T-helper 1 cell treated with Interleukin-12 subunit alpha and Interleukin-12 subunit beta and Interleukin-4 antibody, amounts not matched to agents 30 ng/mL and 1 ng/mL, for 36 hours (primary cell): ENCODE measurements around the gene PAPLN. TPM values are rescaled to one million over a fixed set of nuclear protein-coding genes. Genes with fewer than 3 reads are reported as not detected.

Source experiments
- intact Hi-C: fragments of 100-400 bp; cut with micrococcal nuclease; formaldehyde crosslinking; loops from one replicate; pipeline ENCODE4 v1.15.1; 2024
- total RNA-seq: library from RNA; stranded (reverse); gene quantifications from 2 replicates; pipeline ENCODE4 v1.2.3, GENCODE V29; 2022

The PAPLN gene
- total RNA-seq, 1 donor from 2014 or later: 0.71 TPM

DNA sequence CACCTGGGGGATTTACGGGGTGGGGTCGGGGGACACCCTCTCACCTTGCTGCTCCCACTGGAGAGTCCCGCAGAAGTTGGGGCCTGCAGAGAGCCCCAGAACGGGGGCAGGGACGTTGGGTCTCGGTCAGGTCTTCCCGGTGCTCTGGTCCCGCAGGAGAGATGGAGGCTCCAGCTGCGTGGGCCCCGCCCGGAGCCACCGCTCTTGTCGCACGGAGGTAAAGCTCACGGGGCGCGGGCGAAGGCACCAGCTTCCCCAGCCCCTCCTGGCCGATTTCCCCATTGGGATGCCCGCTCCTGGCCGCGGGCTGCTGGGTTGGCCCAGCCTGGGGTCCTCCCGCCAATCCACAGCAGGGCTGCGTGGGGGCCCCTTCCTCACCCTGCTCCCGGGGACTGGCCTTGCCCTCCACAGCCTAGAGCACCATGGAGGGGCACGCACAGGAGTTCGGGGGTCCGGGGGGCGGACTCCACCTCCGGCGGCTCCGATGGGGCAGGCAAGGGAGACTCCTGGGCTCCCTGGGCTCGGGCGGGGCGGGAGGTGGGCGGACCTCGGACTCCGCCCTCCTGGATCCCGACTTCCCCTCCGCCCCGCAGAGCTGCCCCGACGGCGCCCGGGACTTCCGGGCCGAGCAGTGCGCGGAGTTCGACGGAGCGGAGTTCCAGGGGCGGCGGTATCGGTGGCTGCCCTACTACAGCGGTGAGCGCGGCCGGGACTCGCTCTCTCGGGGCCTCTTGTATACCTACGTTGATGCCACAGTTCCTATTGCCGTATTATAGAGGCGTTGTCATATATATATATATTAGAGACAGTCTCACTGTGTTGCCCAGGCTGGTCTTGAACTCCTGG lies 8.4 kb downstream of the PAPLN start:
- intact Hi-C loops: loop anchor here (5.0 kb wide), 1 partner anchor 212 kb away; the partner anchor contains the start of gene NUMB

DNA sequence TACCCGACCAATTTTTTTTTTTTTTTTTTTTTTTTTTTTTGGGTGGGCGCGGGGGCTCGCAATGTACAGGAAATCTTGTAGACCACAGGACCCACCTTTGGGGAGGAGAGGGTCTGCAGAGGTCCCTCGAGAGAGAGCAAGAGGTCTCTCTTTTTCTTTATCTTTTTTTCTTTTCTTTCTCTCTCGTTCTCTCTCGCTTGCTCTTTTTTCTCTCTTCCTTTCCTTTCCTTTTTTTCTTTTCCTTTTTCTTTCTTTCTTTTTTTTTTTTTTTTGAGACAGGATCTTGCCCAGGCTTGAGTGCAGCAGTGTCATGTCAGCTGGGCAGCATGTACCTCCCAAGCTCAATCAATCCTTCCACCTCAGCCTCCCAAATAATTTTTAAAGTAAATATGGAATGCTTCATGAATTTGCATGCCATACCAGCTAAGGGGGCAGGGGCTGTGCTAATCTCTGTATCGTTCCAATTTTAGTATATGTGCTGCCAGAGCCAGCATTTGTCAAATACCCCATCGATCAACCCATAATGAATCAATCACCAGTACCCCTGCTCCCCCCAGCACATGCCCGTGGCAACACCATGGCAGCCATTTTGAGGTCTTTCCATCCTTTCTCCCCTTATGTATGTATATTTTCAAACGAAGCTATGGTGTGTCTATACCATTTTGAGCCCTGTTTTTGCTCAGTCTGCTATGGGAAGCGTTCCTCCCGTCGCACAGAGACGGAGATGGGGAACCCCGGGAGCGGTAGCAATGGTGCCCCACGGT lies 9.3 kb downstream of the PAPLN start:
- intact Hi-C loops: loop anchor here (5.0 kb wide), 1 partner anchor 211 kb away; the partner anchor contains the start of gene NUMB

DNA sequence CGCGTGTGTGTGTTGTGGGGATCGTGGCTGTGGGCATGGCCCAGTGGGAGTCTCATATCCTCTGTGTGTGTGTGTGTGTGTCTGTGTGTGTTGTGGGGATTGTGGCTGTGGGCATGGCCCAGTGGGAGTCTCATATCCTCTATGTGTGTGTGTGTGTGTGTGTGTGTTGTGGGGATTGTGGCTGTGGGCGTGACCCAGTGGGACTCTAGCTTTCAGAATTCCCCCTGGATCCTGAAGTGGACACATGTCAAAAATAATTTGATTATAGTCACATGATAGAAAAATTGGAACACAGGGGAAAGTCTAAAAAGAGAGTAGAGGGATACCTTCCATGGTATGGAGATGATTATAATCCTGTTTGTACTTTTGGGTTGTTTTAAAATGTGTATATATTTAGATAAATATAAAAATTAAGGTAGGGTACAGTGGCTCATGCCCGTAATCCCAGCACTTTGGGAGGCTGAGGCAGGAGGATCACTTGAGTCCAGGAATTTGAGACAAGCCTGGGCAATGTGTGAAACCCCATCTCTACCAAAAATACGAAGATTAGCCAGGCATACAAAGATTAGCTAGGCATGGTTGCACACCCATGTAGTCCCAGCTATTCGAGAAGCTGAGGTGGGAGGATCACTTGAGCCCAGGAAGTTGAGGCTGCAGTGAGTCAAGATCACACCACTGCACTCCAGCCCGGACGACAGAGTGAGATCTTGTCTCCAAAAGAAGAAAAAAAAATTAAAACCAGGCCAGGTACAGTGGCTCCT lies 11.0 kb downstream of the PAPLN start:
- intact Hi-C loops: loop anchor here (5.0 kb wide), 1 partner anchor 209 kb away; the partner anchor contains the start of gene NUMB

DNA sequence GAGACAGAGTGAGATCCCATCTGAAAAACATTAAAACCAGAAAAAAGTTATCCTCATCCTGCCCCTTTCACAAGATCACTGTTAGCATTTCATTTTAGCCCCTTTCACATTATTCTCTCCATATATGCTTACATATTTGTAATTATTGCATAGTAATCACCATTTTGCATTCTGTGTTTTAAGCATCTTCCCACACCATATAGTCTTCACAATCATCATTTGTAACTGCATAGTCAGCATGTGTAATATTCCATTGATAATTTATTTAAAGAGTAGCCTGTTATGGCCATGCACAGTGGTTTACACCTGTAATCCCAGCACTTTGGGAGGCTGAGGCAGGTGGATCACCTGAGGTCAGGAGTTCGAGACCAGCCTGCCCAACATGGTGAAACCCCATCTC lies 11.8 kb downstream of the PAPLN start:
- intact Hi-C loops: loop anchor here (5.0 kb wide), 1 partner anchor 208 kb away; the partner anchor contains the start of gene NUMB

DNA sequence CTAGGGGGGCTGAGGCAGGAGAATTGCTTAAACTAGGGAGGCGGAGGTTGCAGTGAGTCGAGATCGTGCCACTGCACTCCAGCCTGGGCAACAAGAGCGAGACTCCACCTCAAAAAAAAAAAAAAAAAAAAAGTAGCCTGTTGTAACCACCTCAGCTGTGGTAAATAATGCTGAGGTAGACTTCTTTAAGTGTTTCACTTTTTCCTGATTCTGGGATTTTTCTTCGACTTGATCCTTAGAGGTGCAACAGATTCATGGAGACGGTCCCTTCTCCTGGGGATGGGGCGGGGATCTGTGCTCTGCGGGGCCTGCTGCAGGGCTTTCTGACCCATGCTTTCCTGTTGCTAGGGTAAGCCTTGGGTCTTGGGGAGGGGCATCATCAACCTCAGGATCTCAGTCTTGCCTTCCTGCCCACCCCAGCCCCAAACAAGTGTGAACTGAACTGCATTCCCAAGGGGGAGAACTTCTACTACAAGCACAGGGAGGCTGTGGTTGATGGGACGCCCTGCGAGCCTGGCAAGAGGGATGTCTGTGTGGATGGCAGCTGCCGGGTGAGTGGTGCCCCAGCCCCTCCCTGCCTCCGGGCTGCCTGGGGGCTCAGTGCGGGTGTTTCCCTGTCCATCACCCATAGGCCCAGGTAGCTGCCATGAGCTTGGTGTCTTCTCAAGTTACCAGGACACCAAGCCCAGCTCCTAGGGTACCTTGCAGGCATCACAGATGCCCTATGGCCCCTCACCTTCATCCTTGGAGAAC lies 12.4 kb downstream of the PAPLN start:
- intact Hi-C loops: loop anchor here (5.0 kb wide), 1 partner anchor 208 kb away; the partner anchor contains the start of gene NUMB

DNA sequence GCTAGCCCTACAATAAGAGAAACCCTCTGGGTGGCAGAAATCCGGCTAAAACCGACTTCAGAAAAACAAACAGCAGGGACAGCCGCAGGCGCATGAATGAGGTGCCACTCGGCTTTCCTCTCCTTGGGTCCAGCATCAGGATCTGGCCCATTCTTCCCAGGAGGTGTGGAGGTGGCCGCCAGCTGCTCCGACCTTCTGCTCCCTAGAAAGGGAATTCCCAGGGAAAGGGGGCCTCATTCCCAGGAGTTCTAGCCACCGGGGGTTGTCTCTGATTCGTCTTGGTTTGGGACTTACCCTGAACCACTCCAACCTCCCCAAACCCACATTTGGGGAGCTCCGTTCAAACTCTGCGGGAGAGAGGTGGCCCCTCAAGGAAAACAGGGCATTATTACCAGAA lies 13.0 kb downstream of the PAPLN start:
- intact Hi-C loops: no loop called here

DNA sequence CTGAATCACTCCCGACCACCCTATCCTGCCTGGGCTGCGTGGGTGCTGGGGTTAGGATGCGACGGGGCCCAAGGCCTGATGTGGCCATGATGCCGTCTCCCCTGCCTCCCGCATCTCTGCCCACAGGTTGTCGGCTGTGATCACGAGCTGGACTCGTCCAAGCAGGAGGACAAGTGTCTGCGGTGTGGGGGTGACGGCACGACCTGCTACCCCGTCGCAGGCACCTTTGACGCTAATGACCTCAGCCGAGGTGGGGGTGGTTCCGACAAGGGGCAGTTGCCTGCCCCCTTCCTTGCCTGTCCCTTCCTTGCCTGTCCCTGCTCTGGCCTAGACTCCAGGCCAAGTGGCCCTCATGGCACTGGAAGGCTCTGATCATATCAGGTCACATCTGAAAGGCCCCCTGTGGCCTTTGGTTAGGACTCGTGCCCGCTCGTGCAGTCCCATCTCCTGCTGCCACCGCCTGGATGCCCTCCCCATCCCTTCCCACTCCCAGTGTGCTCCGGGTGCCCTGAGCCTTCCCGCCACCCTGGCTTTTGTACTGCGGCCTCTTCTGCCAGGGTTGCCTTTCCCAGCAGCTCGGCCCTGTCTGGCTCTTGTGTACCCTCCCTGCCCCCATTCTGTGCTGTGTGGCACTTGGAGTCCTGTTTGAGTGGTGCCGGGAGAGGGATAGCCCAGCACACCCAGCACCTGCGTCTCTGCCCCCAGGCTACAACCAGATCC lies 13.6 kb downstream of the PAPLN start:
- intact Hi-C loops: no loop called here

DNA sequence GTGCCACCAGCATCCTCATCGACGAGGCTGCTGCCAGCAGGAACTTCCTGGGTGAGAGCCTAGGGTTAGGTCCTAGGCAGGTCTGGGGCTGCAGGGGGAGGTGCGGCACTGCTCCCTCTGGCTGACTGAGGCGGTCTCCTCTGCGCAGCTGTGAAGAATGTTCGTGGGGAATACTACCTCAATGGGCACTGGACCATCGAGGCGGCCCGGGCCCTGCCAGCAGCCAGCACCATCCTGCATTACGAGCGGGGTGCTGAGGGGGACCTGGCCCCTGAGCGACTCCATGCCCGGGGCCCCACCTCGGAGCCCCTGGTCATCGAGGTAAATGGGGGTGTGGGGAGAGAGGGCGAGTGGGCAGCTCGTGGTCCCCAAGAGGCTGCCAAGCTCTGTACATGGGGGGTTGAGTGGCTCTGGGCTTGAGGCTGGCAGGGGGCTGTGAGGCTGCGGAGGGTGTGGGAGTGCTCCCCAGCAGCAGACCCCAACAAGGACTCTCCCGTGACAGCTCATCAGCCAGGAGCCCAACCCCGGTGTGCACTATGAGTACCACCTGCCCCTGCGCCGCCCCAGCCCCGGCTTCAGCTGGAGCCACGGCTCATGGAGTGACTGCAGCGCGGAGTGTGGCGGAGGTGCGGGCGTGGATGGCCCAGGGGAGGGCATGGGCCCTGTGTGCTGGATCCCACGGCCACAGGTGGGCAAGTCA lies 14.4 kb downstream of the PAPLN start:
- intact Hi-C loops: no loop called here

DNA sequence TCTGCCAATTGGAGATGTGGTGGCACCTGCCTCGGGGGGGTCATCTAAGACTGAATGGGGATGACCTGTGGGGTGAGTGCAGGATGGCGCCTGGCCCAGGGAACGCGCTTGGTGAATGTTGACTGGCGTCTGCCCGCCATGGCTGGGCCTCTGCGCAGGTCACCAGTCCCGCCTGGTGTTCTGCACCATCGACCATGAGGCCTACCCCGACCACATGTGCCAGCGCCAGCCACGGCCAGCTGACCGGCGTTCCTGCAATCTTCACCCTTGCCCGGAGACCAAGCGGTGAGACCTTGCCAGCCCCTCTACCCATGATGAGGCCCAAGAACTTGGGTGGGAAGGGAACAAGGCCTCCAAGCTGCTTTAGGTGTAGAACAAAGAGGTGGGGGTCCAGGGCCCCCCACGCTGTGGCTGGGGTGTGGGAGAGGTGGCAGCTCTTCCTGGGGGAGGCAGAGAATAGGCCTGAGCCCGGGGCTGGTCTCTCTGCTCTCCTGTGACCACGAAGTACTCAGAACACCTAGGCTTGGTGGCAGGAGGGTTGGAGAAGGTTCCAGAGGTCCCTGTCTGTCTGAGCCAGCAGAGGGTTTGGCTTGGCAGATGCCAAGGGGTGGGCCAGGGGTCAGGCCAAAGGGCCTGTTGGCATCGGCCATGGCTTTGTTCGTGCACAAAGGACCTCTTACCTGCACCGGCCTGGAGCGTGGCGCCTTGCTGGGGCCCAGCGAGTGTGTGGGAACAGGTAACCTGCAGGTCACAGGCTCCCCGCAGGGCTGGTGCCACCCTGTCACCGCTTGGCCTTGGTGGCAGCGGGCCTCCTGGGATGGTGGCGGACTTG lies 15.4 kb downstream of the PAPLN start:
- intact Hi-C loops: no loop called here

DNA sequence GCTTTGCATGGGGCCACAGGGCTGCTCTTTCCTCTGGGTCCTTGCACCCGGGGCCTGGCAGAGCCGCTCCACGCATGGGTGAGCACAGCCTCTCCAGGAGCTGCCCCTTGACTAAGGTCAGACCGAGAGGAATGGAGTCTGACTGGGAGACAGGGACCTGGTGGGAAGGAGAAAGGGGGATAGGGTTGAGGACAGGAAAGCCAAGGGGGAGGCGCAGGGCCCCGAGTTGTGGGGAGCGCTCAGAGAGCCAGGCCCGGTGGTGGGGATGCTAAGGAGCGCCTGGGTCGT lies 16.0 kb downstream of the PAPLN start:
- intact Hi-C loops: no loop called here

DNA sequence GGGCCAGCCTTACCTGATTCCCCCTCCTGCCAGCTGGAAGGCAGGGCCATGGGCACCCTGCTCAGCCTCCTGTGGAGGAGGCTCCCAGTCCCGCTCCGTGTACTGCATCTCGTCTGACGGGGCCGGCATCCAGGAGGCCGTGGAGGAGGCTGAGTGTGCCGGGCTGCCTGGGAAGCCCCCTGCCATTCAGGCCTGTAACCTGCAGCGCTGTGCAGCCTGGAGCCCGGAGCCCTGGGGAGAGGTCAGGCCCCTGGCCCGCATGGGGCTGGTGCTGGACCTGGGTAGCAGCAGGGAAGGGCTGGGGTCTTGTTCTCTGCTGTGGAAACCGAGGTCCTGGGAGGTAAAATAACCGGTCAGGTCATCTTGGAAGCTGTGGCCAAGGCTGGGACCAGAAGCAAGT lies 16.4 kb downstream of the PAPLN start:
- intact Hi-C loops: no loop called here

DNA sequence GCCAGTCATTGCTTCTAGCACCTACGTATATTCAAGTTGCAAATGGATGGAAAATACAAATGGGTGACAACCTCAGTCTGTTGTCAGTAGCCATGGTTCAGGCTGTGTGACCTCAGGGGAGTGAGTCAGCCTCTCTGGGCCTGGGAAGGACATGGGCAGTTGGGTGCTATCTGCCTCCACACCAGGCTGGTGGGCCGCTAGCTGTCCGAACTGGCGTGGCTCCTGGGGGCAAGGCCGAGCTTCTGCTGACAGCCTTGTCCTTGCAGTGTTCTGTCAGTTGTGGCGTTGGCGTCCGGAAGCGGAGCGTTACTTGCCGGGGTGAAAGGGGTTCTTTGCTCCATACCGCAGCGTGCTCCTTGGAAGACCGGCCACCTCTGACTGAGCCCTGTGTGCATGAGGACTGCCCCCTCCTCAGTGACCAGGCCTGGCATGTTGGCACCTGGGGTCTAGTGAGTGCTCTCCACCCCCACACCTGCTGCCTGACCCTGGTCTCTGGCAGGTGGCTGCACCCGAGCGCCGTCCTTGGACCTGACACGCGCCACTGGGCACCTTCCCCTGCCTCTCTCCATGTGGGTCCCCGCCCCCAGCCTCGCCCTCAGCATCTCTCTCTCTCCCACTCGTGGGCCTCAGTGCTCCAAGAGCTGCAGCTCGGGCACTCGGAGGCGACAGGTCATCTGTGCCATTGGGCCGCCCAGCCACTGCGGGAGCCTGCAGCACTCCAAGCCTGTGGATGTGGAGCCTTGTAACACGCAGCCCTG lies 17.1 kb downstream of the PAPLN start:
- intact Hi-C loops: no loop called here

DNA sequence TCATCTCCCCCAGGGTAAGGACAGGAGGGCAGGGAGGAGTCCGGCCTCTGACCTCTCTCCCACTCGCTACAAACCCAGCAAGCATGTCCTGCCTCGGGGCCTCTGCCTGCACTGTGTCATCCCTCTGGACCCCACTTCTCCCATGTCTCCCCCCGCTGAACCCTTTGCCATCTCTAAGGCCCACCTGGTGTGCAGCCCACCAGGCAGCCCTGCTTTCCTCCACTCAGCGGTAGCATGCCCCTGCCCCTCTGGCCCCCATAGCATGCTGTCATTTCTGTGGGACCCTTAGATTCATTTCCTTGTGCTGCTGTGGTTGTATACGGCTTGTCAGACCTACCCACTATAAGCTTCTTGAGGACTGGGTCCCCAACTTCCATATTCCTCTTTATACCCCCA lies 17.7 kb downstream of the PAPLN start:
- intact Hi-C loops: no loop called here

DNA sequence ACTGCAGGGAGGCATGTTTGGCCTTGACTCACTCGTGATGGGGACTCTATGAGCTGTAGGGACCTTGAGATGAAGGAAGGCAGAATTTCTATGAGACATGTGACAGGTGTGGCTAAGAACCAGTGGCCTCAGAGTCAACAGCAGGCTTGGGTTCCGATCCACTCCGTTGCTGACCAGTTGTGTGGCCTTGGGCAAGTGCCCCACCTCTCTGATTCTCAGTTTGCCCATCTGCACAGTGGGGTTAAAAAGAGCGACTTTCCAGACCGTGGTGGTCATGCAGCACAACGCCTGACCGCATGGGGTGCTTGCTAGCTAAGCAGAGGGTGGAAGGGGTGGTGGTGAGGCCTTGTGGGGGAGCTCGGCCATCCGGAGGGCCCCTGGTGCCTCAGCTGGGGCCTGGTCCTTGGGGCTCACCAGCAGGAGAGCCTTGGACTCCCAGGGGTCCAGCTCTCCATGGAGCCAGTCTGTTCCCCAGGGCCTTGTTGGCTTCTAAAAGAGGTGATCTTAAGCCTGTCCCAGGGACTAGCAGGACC lies 18.5 kb downstream of the PAPLN start:
- intact Hi-C loops: no loop called here

DNA sequence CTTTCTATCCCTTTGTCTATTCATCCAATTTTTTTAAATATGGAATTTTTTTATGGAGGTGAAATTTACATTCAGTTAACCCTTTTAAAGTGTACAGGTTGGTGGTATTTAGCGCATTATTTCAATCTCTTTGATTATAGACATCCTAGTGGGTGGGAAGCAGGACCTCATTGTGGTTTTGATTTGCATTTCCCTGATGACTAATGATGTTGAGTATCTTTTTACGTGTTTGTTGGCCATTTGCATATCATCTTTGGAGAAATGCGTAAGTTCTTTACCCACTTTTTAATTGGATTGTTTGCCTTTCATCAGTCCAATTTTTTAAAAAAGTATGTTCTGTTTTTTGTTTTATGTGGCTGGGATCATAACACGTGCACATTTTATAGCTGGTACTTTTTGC lies 20.8 kb downstream of the PAPLN start:
- intact Hi-C loops: no loop called here

DNA sequence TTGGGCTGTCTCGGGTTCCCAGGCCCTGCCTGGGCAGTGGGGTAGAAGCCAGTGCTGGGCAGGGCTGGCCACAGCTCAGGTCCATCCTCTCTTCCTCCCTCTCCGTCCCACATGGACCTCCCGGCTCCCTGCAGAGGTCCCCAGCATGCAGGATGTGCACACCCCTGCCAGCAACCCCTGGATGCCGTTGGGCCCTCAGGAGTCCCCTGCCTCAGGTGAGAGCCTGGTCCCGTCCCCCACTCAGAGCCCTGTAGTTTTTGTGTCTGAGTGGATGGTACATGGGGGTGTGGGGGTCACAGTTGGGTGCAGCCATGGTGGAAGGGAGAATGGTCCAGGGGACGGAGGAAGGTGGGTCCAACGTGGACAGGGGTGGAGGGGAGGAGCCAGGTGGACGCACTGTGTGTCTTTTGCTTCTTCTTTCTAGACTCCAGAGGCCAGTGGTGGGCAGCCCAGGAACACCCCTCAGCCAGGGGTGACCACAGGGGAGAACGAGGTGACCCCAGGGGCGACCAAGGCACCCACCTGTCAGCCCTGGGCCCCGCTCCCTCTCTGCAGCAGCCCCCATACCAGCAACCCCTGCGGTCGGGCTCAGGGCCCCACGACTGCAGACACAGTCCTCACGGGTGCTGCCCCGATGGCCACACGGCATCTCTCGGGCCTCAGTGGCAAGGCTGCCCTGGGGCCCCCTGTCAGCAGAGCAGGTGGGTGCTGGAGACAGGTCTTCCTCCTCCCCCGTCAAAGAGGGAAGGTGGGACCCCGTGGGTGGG lies 21.7 kb downstream of the PAPLN start:
- intact Hi-C loops: no loop called here

DNA sequence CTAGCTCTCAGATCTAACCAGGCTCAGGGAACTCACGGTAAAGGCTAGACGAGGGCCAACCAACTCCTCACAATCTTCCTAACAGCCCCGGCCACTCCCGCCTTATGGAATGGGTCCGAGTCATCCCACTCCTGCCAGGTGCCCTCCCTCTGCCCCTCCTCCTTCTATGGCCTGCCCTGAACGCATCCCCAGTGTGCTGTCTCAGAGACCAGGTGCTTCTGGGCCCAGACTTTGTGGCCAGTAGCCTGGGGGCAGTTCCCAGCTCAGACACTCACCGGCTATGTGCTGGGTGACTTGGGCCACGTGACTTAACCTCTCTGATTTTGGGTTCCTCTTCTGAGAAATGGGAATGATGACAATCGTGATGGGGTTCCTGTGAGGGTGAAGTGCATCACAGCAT lies 22.5 kb downstream of the PAPLN start:
- intact Hi-C loops: no loop called here
